ENCODE data around the gene FAM174B.
"Not testable (repeated sequence)": the region's sequence is repeated elsewhere in the genome, so short reads cannot be mapped to it uniquely, and the experiment has no call there.

The FAM174B gene

GRCh38 chr15:92614791-92615785 lies 40.5 kb downstream of the FAM174B start:
- Histone ChIP-seq H3K9ac (ENCODE audit: low read length) (no peak overlapping the region), H3K4me1 (ENCODE audit: insufficient read depth, low read length) (peaks cover 43% of the 10 kb centered on the region), H3K27ac (ENCODE audit: low read depth, low read length) (no peak overlapping the region), H3K4me3 (ENCODE audit: low read depth in 1 of 2, low read length in 2 of 2) (no peak overlapping the region), H3K27me3 (ENCODE audit: control insufficient read depth in 1 of 2, insufficient read depth in 2 of 2, low read length in 2 of 2) (no peaks in the 10 kb centered on the region), H3K9me3 (ENCODE audit: low read length) (no peaks in the 10 kb centered on the region), H3K36me3 (ENCODE audit: insufficient read depth, low read length) (peaks cover 3% of the 10 kb centered on the region)

- H3K27me3 ChIP-seq (ENCODE audit: control insufficient read depth in 1 of 2, insufficient read depth in 2 of 2, low read length in 2 of 2): no peaks in the 10 kb centered on the region
- H3K4me1 ChIP-seq (ENCODE audit: insufficient read depth, low read length): peaks cover 36% of the 10 kb centered on the region
- no peaks in the 10 kb centered on the region for H3K9me3 ChIP-seq (ENCODE audit: low read length)
- H3K27ac ChIP-seq (ENCODE audit: low read depth, low read length): no peak overlapping the region
- no peak overlapping the region for H3K9ac ChIP-seq (ENCODE audit: low read length)
- H3K4me3 ChIP-seq (ENCODE audit: low read depth in 1 of 2, low read length in 2 of 2): no peak overlapping the region
- H3K36me3 ChIP-seq (ENCODE audit: insufficient read depth, low read length): peaks cover 3% of the 10 kb centered on the region
Observed at GRCh38 chr15:92614301-92614700, 41.3 kb downstream of the FAM174B start.

- Histone ChIP-seq H3K27ac (ENCODE audit: low read depth, low read length) (no peak overlapping the region), H3K27me3 (ENCODE audit: control insufficient read depth in 1 of 2, insufficient read depth in 2 of 2, low read length in 2 of 2) (no peaks in the 10 kb centered on the region)
Observed at GRCh38 chr15:92613841-92614240, 41.7 kb downstream of the FAM174B start.

GRCh38 chr15:92612891-92613290 lies 42.7 kb downstream of the FAM174B start:
- Histone ChIP-seq H3K9me3 (ENCODE audit: low read length) (no peaks in the 10 kb centered on the region), H3K9ac (ENCODE audit: low read length) (no peak overlapping the region), H3K27me3 (ENCODE audit: control insufficient read depth in 1 of 2, insufficient read depth in 2 of 2, low read length in 2 of 2) (no peaks in the 10 kb centered on the region), H3K4me3 (ENCODE audit: low read depth in 1 of 2, low read length in 2 of 2) (no peak overlapping the region), H3K36me3 (ENCODE audit: insufficient read depth, low read length) (peaks cover 3% of the 10 kb centered on the region), H3K27ac (ENCODE audit: low read depth, low read length) (no peak overlapping the region), H3K4me1 (ENCODE audit: insufficient read depth, low read length) (peaks cover 22% of the 10 kb centered on the region)

More at GRCh38 chr15:92613841-92614240, 41.7 kb downstream of the FAM174B start:
- Histone ChIP-seq H3K36me3 (ENCODE audit: insufficient read depth, low read length) (peaks cover 3% of the 10 kb centered on the region), H3K4me1 (ENCODE audit: insufficient read depth, low read length) (peaks cover 31% of the 10 kb centered on the region), H3K9me3 (ENCODE audit: low read length) (no peaks in the 10 kb centered on the region), H3K9ac (ENCODE audit: low read length) (no peak overlapping the region), H3K4me3 (ENCODE audit: low read depth in 1 of 2, low read length in 2 of 2) (no peak overlapping the region)

GRCh38 chr15:92611995-92612745 lies 43.4 kb downstream of the FAM174B start:
- Histone ChIP-seq H3K27ac (ENCODE audit: low read depth, low read length) (no peak overlapping the region), H3K9ac (ENCODE audit: low read length) (no peak overlapping the region), H3K9me3 (ENCODE audit: low read length) (no peaks in the 10 kb centered on the region), H3K27me3 (ENCODE audit: control insufficient read depth in 1 of 2, insufficient read depth in 2 of 2, low read length in 2 of 2) (no peaks in the 10 kb centered on the region), H3K36me3 (ENCODE audit: insufficient read depth, low read length) (peaks cover 3% of the 10 kb centered on the region), H3K4me1 (ENCODE audit: insufficient read depth, low read length) (peaks cover 14% of the 10 kb centered on the region), H3K4me3 (ENCODE audit: low read depth in 1 of 2, low read length in 2 of 2) (no peak overlapping the region)

GRCh38 chr15:92611150-92611549 lies 44.4 kb downstream of the FAM174B start:
- no peaks in the 10 kb centered on the region for H3K9me3 ChIP-seq (ENCODE audit: low read length)
- H3K9ac ChIP-seq (ENCODE audit: low read length): no peak overlapping the region
- no peaks in the 10 kb centered on the region for H3K36me3 ChIP-seq (ENCODE audit: insufficient read depth, low read length)
- H3K27me3 ChIP-seq (ENCODE audit: control insufficient read depth in 1 of 2, insufficient read depth in 2 of 2, low read length in 2 of 2): no peaks in the 10 kb centered on the region
- H3K4me3 ChIP-seq (ENCODE audit: low read depth in 1 of 2, low read length in 2 of 2): no peak overlapping the region
- no peak overlapping the region for H3K27ac ChIP-seq (ENCODE audit: low read depth, low read length)
- peaks cover 11% of the 10 kb centered on the region for H3K4me1 ChIP-seq (ENCODE audit: insufficient read depth, low read length)

GRCh38 chr15:92610101-92610520 lies 45.5 kb downstream of the FAM174B start:
- no peak overlapping the region for H3K27ac ChIP-seq (ENCODE audit: low read depth, low read length)
- H3K9ac ChIP-seq (ENCODE audit: low read length): no peak overlapping the region
- H3K4me1 ChIP-seq (ENCODE audit: insufficient read depth, low read length): peaks cover 11% of the 10 kb centered on the region
- no peak overlapping the region for H3K4me3 ChIP-seq (ENCODE audit: low read depth in 1 of 2, low read length in 2 of 2)
- H3K9me3 ChIP-seq (ENCODE audit: low read length): no peaks in the 10 kb centered on the region
- no peaks in the 10 kb centered on the region for H3K36me3 ChIP-seq (ENCODE audit: insufficient read depth, low read length)
- H3K27me3 ChIP-seq (ENCODE audit: control insufficient read depth in 1 of 2, insufficient read depth in 2 of 2, low read length in 2 of 2): no peaks in the 10 kb centered on the region

GRCh38 chr15:92608866-92609700 lies 46.5 kb downstream of the FAM174B start:
- Histone ChIP-seq H3K9ac (ENCODE audit: low read length) (no peak overlapping the region), H3K4me1 (ENCODE audit: insufficient read depth, low read length) (peaks cover 11% of the 10 kb centered on the region), H3K9me3 (ENCODE audit: low read length) (no peaks in the 10 kb centered on the region), H3K27me3 (ENCODE audit: control insufficient read depth in 1 of 2, insufficient read depth in 2 of 2, low read length in 2 of 2) (no peaks in the 10 kb centered on the region), H3K36me3 (ENCODE audit: insufficient read depth, low read length) (no peaks in the 10 kb centered on the region), H3K27ac (ENCODE audit: low read depth, low read length) (no peak overlapping the region), H3K4me3 (ENCODE audit: low read depth in 1 of 2, low read length in 2 of 2) (no peak overlapping the region)

GRCh38 chr15:92606836-92607150 lies 48.8 kb downstream of the FAM174B start:
- H3K4me1 ChIP-seq (ENCODE audit: insufficient read depth, low read length); H3K27me3 ChIP-seq (ENCODE audit: control insufficient read depth in 1 of 2, insufficient read depth in 2 of 2, low read length in 2 of 2); H3K36me3 ChIP-seq (ENCODE audit: insufficient read depth, low read length); H3K9ac ChIP-seq (ENCODE audit: low read length); H3K9me3 ChIP-seq (ENCODE audit: low read length); H3K4me3 ChIP-seq (ENCODE audit: low read depth in 1 of 2, low read length in 2 of 2); H3K27ac ChIP-seq (ENCODE audit: low read depth, low read length): not testable (repeated sequence)

GRCh38 chr15:92606126-92606835 lies 49.3 kb downstream of the FAM174B start:
- Histone ChIP-seq H3K4me1 (ENCODE audit: insufficient read depth, low read length) (no peaks in the 10 kb centered on the region), H3K9ac (ENCODE audit: low read length) (no peak overlapping the region), H3K27ac (ENCODE audit: low read depth, low read length) (no peak overlapping the region), H3K36me3 (ENCODE audit: insufficient read depth, low read length) (no peaks in the 10 kb centered on the region), H3K9me3 (ENCODE audit: low read length) (no peaks in the 10 kb centered on the region), H3K27me3 (ENCODE audit: control insufficient read depth in 1 of 2, insufficient read depth in 2 of 2, low read length in 2 of 2) (no peaks in the 10 kb centered on the region), H3K4me3 (ENCODE audit: low read depth in 1 of 2, low read length in 2 of 2) (no peak overlapping the region)
